Right atrium auricular region (tissue), 2 donors: ENCODE measurements around the gene AMH. TPM values are rescaled to one million over a fixed set of nuclear protein-coding genes. Genes with fewer than 3 reads are reported as not detected.
"Not testable (repeated sequence)": the region's sequence is repeated elsewhere in the genome, so short reads cannot be mapped to it uniquely, and the experiment has no call there.

Experiments used
- DNase-seq: peaks from one replicate; pipeline ENCODE4 v3.0.0-alpha.2; 2019; ENCODE audit warnings: low spot score
- H3K27ac ChIP-seq, 2 donors: fragments of 200-600 bp; sonication (generic); 1 replicate in 1 of 2; 2 replicates in 1 of 2; pipeline ENCODE4 v1.5.1; 2016 to 2019
- H3K27me3 ChIP-seq, 2 donors: fragments of 200-600 bp; sonication (generic); one replicate each; pipeline versions ENCODE4 v1.5.1 to v1.6.0; 2017 to 2019
- H3K36me3 ChIP-seq: fragments of 200-600 bp; sonication (generic); one replicate; pipeline ENCODE4 v1.5.1; 2016
- H3K4me1 ChIP-seq, 2 donors: fragments of 200-600 bp; sonication (generic); one replicate each; pipeline versions ENCODE4 v1.5.1 to v1.6.0; 2017 to 2019
- H3K4me3 ChIP-seq, 2 donors: fragments of 200-600 bp; sonication (generic); 1 replicate in 1 of 2; 2 replicates in 1 of 2; pipeline ENCODE4 v1.5.1; 2017 to 2019; ENCODE audit warnings: mild to moderate bottlenecking in 1 of 2, moderate library complexity in 1 of 2
- H3K9me3 ChIP-seq, 2 donors: fragments of 200-600 bp; sonication (generic); one replicate each; pipeline ENCODE4 v1.5.1; 2019
- total RNA-seq, 2 donors: library from RNA; depleted of rRNA; stranded (reverse); fragments of >200 nt; gene quantifications; one replicate each; pipeline ENCODE4 v1.1.0, GENCODE V29; 2016
- TF ChIP-seq, protein P1 (sequence below), 2 donors: fragments of 200-600 bp; sonication (generic); IDR thresholded peaks; one replicate each; pipeline ENCODE4 v1.5.1; 2019; ENCODE audit warnings: antibody characterized with exemption in 2 of 2

AMH gene
- under 1 TPM in 1 of 2 donors, not detected in 1; 0.98 TPM for total RNA-seq

DNA sequence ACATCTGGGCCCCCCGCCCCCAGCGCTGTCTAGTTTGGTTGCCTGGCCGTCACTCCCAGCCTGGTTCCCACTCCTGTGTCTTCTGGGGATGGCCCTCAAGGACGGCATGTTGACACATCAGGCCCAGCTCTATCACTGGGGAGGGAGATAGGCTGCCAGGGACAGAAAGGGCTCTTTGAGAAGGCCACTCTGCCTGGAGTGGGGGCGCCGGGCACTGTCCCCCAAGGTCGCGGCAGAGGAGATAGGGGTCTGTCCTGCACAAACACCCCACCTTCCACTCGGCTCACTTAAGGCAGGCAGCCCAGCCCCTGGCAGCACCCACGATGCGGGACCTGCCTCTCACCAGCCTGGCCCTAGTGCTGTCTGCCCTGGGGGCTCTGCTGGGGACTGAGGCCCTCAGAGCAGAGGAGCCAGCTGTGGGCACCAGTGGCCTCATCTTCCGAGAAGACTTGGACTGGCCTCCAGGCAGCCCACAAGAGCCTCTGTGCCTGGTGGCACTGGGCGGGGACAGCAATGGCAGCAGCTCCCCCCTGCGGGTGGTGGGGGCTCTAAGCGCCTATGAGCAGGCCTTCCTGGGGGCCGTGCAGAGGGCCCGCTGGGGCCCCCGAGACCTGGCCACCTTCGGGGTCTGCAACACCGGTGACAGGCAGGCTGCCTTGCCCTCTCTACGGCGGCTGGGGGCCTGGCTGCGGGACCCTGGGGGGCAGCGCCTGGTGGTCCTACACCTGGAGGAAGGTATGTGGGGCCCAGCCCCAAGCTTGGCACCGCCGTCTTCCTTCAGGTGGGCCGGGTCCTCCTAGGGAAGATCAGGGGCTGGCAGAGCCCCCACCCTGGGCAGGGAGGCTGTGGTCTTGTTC lies at the start of gene AMH:
Gene AMH (plus strand): TSS at position 314 of the 857 bp plus-strand sequence. CDS start 10 bp downstream, at position 324.
- Histone ChIP-seq H3K4me1 (peaks cover 0 to 58% of the 10 kb centered on the region in 2 donors), H3K9me3 (no peaks in the 10 kb centered on the region), H3K36me3 (peaks cover 47% of the 10 kb centered on the region), H3K27ac (no peak within 1 kb of the TSS), H3K4me3 (no peak within 1 kb of the TSS), H3K27me3 (peaks cover 17 to 33% of the 10 kb centered on the region in 2 donors)
- TF ChIP-seq, protein P1, sequence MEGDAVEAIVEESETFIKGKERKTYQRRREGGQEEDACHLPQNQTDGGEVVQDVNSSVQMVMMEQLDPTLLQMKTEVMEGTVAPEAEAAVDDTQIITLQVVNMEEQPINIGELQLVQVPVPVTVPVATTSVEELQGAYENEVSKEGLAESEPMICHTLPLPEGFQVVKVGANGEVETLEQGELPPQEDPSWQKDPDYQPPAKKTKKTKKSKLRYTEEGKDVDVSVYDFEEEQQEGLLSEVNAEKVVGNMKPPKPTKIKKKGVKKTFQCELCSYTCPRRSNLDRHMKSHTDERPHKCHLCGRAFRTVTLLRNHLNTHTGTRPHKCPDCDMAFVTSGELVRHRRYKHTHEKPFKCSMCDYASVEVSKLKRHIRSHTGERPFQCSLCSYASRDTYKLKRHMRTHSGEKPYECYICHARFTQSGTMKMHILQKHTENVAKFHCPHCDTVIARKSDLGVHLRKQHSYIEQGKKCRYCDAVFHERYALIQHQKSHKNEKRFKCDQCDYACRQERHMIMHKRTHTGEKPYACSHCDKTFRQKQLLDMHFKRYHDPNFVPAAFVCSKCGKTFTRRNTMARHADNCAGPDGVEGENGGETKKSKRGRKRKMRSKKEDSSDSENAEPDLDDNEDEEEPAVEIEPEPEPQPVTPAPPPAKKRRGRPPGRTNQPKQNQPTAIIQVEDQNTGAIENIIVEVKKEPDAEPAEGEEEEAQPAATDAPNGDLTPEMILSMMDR (IDR thresholded peaks at IDR 0.05) = no peak
- no peak for DNase-seq

- H3K36me3 ChIP-seq = peaks cover 30% of the 10 kb centered on the region
- H3K27ac ChIP-seq = no peak overlapping the region
- TF ChIP-seq, protein P1 (IDR thresholded peaks at IDR 0.05) = no peak
- H3K27me3 ChIP-seq = no peaks in the 10 kb centered on the region
- DNase-seq = no peak
- no peaks in the 10 kb centered on the region for H3K9me3 ChIP-seq
- H3K4me1 ChIP-seq = peaks cover 0 to 22% of the 10 kb centered on the region in 2 donors
- H3K4me3 ChIP-seq = no peak overlapping the region
These were observed 49.1 kb upstream of the AMH start for GRCh38 chr19:2199861-2200623.

DNA sequence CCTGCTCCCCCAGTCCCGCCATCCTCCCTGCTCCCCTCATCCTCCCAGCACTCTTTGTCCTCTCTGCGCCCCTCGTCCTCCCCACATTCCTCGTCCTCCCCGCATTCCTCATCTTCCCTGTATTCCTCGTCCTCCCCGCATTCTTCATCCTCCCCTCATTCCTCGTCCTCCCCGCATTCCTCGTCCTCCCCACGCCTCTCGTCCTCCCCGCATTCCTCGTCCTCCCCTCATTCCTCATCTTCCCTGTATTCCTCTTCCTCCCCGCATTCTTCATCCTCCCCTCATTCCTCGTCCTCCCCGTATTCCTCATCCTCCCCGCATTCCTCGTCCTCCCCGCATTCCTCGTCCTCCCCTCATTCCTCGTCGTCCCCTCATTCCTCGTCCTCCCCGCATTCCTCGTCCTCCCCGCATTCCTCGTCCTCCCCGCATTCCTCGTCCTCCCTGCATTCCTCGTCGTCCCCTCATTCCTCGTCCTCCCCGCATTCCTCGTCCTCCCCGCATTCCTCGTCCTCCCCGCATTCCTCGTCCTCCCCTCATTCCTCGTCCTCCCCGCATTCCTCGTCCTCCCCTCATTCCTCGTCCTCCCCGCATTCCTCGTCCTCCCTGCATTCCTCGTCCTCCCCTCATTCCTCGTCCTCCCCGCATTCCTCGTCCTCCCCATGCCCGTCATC lies 48.4 kb upstream of the AMH start:
- H3K27me3 ChIP-seq, H3K27ac ChIP-seq, H3K4me3 ChIP-seq, H3K9me3 ChIP-seq, DNase-seq: not testable (repeated sequence)
- peaks cover 23% of the 10 kb centered on the region for H3K36me3 ChIP-seq
- peaks cover 0 to 22% of the 10 kb centered on the region in 2 donors for H3K4me1 ChIP-seq

GRCh38 chr19:2201473-2202148 lies 47.5 kb upstream of the AMH start:
- no peak for DNase-seq
- Histone ChIP-seq H3K27ac (no peak overlapping the region), H3K4me3 (no peak overlapping the region), H3K27me3 (no peaks in the 10 kb centered on the region), H3K4me1 (peaks cover 0 to 22% of the 10 kb centered on the region in 2 donors), H3K36me3 (peaks cover 16% of the 10 kb centered on the region), H3K9me3 (no peaks in the 10 kb centered on the region)
- TF ChIP-seq, protein P1 (IDR thresholded peaks at IDR 0.05) = no peak

DNA sequence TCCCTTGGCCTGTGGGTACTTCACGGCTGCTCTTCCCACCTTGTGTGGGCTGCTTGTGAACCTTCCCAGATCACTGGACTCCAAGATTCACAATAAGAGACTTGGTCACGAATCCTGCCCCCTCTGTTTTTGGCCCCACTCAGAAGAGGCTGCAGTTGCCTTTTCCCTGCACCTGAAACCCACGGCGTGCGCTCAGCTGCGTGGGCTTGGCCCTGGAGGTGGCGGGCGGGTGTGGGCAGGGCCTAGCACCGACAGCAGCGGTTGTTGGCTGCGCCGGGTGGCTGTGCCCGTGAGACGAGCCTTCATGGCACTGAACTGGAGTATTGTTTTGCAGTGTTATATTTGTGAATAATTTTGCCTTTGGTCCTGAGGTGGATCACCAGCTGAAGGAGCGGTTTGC lies 46.8 kb upstream of the AMH start:
- TF ChIP-seq, protein P1 (IDR thresholded peaks at IDR 0.05) = no peak
- DNase-seq = no peak
- no peaks in the 10 kb centered on the region for H3K27me3 ChIP-seq
- peaks cover 22% of the 10 kb centered on the region for H3K36me3 ChIP-seq
- H3K9me3 ChIP-seq = no peaks in the 10 kb centered on the region
- H3K27ac ChIP-seq = no peak overlapping the region
- H3K4me1 ChIP-seq = peaks cover 0 to 22% of the 10 kb centered on the region in 2 donors
- H3K4me3 ChIP-seq = no peak overlapping the region
